ENCODE results near the gene TEP1.

DNA sequence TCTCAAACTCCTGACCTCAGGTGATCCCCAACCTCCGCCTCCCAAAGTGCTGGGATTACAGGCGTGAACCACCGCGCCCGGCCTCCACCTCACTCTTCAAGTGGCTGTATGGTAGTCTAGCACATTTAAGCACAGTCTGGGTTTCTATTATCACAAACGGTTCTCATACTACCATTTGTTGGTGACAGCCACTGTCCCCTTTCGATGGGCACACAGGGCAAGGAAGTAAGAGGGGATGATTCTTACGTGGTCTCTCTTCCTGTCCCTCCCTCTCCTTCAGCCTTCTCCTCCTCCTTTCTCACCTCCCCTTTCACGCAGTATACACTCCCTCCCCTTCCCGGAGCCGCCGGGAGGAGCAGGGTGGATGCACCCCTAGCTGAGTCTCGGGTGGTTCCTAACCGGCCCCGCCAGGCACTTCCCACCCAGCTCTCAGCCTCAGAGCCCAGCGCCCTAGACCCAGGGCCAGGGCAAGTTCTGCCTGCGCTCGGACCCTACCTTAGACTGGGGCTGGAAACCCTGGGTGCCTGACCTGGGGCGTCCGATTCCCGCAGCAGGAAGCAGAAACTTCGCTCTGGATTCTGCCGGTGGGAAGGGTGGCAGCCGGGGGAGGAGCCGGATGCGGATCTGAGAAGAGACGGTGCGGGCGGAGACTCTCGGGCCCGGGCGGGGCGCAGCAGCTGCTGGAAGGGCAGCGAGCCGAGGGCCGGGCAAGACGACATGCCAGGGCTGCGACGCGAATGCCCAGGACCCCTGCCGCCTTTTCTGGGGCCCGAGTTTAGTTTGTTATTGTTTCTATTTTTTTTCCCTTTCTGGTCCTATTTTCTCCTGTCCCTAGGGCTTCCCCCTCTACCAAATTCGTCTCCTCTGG, at the start of gene TEP1:
- TF ChIP-seq, protein P1, sequence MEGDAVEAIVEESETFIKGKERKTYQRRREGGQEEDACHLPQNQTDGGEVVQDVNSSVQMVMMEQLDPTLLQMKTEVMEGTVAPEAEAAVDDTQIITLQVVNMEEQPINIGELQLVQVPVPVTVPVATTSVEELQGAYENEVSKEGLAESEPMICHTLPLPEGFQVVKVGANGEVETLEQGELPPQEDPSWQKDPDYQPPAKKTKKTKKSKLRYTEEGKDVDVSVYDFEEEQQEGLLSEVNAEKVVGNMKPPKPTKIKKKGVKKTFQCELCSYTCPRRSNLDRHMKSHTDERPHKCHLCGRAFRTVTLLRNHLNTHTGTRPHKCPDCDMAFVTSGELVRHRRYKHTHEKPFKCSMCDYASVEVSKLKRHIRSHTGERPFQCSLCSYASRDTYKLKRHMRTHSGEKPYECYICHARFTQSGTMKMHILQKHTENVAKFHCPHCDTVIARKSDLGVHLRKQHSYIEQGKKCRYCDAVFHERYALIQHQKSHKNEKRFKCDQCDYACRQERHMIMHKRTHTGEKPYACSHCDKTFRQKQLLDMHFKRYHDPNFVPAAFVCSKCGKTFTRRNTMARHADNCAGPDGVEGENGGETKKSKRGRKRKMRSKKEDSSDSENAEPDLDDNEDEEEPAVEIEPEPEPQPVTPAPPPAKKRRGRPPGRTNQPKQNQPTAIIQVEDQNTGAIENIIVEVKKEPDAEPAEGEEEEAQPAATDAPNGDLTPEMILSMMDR (conservative IDR thresholded peaks at IDR 0.05 in 1 of 2, IDR thresholded peaks at IDR 0.05 in 1 of 2; ENCODE audit: extremely low read depth in 1 of 2, insufficient read depth in 1 of 2, low read depth in 1 of 2, low read length in 2 of 2): no peak
- no peak for TF ChIP-seq EZH2 (IDR thresholded peaks at IDR 0.05; ENCODE audit: borderline replicate concordance, low read length)

Measured in mammary epithelial cell (primary cell).